Subcutaneous adipose tissue (tissue), 4 donors: Measurements from ENCODE around the gene PLVAP. TPM values are rescaled to one million over a fixed set of nuclear protein-coding genes. Genes with fewer than 3 reads are reported as not detected.

Experiments used
- CTCF ChIP-seq: fragments of 450-650 bp; IDR thresholded peaks from one replicate; pipeline ENCODE4 v1.5.1; 2016; ENCODE audit warnings: low read depth, mild to moderate bottlenecking, control low read depth, antibody characterized with exemption, moderate library complexity
- total RNA-seq, 4 donors: library from RNA; depleted of rRNA; stranded (reverse); fragments of >200 nt; gene quantifications; one replicate each; pipeline ENCODE4 v1.1.0, GENCODE V29; 2016

The PLVAP gene
- total RNA-seq, 4 donors from 2014 or later: 22.6 to 220 (median 82.6) TPM

GRCh38 chr19:17365361-17365760 lies 11.8 kb downstream of the PLVAP start:
- TF ChIP-seq CTCF: no peak

- no peak for TF ChIP-seq CTCF
Observed at GRCh38 chr19:17359905-17360800, 17.0 kb downstream of the PLVAP start.

- no peak for TF ChIP-seq CTCF
Observed at GRCh38 chr19:17358395-17358794, 18.7 kb downstream of the PLVAP start.

- TF ChIP-seq CTCF: no peak
Observed at GRCh38 chr19:17357724-17358123, 19.4 kb downstream of the PLVAP start.

GRCh38 chr19:17357078-17357666 lies 20.0 kb downstream of the PLVAP start:
- TF ChIP-seq CTCF: no peak

- TF ChIP-seq CTCF: no peak
Observed at GRCh38 chr19:17353386-17353785, 23.8 kb downstream of the PLVAP start.

- no peak for TF ChIP-seq CTCF
Observed at GRCh38 chr19:17352608-17353280, 24.4 kb downstream of the PLVAP start.
